Keratinocyte (primary cell): ENCODE results near the gene ALG3. TPM values are rescaled to one million over a fixed set of nuclear protein-coding genes. Genes with fewer than 3 reads are reported as not detected.

Source experiments
- DNase-seq: peaks from one replicate; pipeline ENCODE4 v3.0.0-alpha.2; 2011; ENCODE audit warnings: low read depth, missing footprints, low spot score
- FAIRE-seq: peaks from 2 replicates; lab custom pipeline; 2011; peaks lifted over from hg19 to GRCh38; lab: Jason Lieb, UNC
- H2AFZ ChIP-seq: 2 replicates; pipeline ENCODE4 v1.6.0; 2012; ENCODE audit warnings: low read length, control low read depth, inconsistent platforms; ENCODE audit not compliant: control insufficient read depth
- H3K27ac ChIP-seq: 2 replicates; pipeline ENCODE4 v1.5.1; 2011; ENCODE audit warnings: low read length; ENCODE audit not compliant: control insufficient read depth, insufficient read depth
- H3K27me3 ChIP-seq: 3 replicates; pipeline ENCODE4 v1.6.0; 2011; ENCODE audit warnings: low read length; ENCODE audit not compliant: control insufficient read depth, insufficient read depth; ENCODE audit errors: extremely low read depth
- H3K36me3 ChIP-seq, 2 experiments: 2 replicates in 1 of 2; 3 replicates in 1 of 2; pipeline ENCODE4 v1.5.1; 2011; ENCODE audit warnings: low read length in 2 of 2, mild to moderate bottlenecking in 1 of 2; ENCODE audit not compliant: control insufficient read depth in 2 of 2, insufficient read depth in 2 of 2; ENCODE audit errors: extremely low read depth in 1 of 2
- H3K4me1 ChIP-seq: 3 replicates; pipeline ENCODE4 v1.5.1; 2011; ENCODE audit warnings: low read length; ENCODE audit not compliant: control insufficient read depth, insufficient read depth; ENCODE audit errors: extremely low read depth
- H3K4me2 ChIP-seq: 3 replicates; pipeline ENCODE4 v1.6.0; 2011; ENCODE audit warnings: low read depth, low read length; ENCODE audit not compliant: control insufficient read depth, insufficient read depth; ENCODE audit errors: extremely low read depth
- H3K4me3 ChIP-seq, 3 experiments: fragments of 200-600 bp in 1 of 3; sonication (generic) in 1 of 3; 2 replicates in 2 of 3; 3 replicates in 1 of 3; pipeline ENCODE4 v1.5.1; 2011 to 2016; ENCODE audit warnings: low read length in 3 of 3, mild to moderate bottlenecking in 3 of 3, control low read depth in 2 of 3, inconsistent platforms in 1 of 3, low read depth in 1 of 3, mixed read lengths in 1 of 3, mixed run types in 1 of 3, moderate library complexity in 1 of 3; ENCODE audit not compliant: control insufficient read depth in 2 of 3, insufficient read depth in 2 of 3; ENCODE audit errors: extremely low read depth in 1 of 3
- H3K79me2 ChIP-seq: 2 replicates; pipeline ENCODE4 v1.6.0; 2012; ENCODE audit warnings: low read length; ENCODE audit not compliant: control insufficient read depth, insufficient read depth
- H3K9ac ChIP-seq: 3 replicates; pipeline ENCODE4 v1.6.0; 2011; ENCODE audit warnings: low read length; ENCODE audit not compliant: control insufficient read depth, insufficient read depth; ENCODE audit errors: extremely low read depth
- H3K9me1 ChIP-seq: 3 replicates; pipeline ENCODE4 v1.6.0; 2011; ENCODE audit warnings: low read length; ENCODE audit not compliant: control insufficient read depth, insufficient read depth; ENCODE audit errors: extremely low read depth
- H3K9me3 ChIP-seq: 2 replicates; pipeline ENCODE4 v1.5.1; 2012; ENCODE audit warnings: low read depth, low read length; ENCODE audit not compliant: control insufficient read depth
- H4K20me1 ChIP-seq: 3 replicates; pipeline ENCODE4 v1.6.0; 2011; ENCODE audit warnings: low read length; ENCODE audit not compliant: control insufficient read depth, insufficient read depth; ENCODE audit errors: extremely low read depth
- EZH2 ChIP-seq: IDR thresholded peaks from one replicate; pipeline ENCODE4 v1.6.1; 2012; ENCODE audit warnings: inconsistent platforms, mild to moderate bottlenecking, low read length, moderate library complexity
- dilution Hi-C: fragments of 300-500 bp; cut with MboI; formaldehyde crosslinking; loops from one replicate; pipeline ENCODE4 v1.7.0; 2020; ENCODE audit warnings: low sequenced_read_pairs; ENCODE audit not compliant: extremely low pct_ligation_motif_present
- polyA plus RNA-seq, 5 experiments: library from polyadenylated mRNA; depleted of rRNA in 3 of 5; stranded (reverse) in 3 of 5; stranded (forward) in 1 of 5; unstranded in 1 of 5; fragments of >200 nt; gene quantifications; 1 replicate in 1 of 5; 2 replicates in 3 of 5; 3 replicates in 1 of 5; pipeline versions ENCODE4 v1.2.1 to v1.2.3, GENCODE V29; 2011 to 2012; ENCODE audit warnings: missing spikeins in 2 of 5, low read depth in 1 of 5, low replicate concordance in 1 of 5
- TF ChIP-seq, protein P1 (sequence below), 3 experiments: IDR thresholded peaks in 1 of 3; conservative IDR thresholded peaks in 1 of 3; optimal IDR thresholded peaks in 1 of 3; 2 replicates in 2 of 3; 3 replicates in 1 of 3; pipeline versions ENCODE3 to v1.5.1; 2011; ENCODE audit warnings: low read length in 3 of 3, mild to moderate bottlenecking in 3 of 3, moderate library complexity in 2 of 3, control low read depth in 1 of 3, inconsistent platforms in 1 of 3; ENCODE audit not compliant: insufficient read depth in 2 of 3; ENCODE audit errors: extremely low read depth in 1 of 3

Gene ALG3
- polyA plus RNA-seq, 1 donor (not counting 4 experiments of a cell fraction or from before 2014, with no cell fraction given), result 48.2 TPM

DNA sequence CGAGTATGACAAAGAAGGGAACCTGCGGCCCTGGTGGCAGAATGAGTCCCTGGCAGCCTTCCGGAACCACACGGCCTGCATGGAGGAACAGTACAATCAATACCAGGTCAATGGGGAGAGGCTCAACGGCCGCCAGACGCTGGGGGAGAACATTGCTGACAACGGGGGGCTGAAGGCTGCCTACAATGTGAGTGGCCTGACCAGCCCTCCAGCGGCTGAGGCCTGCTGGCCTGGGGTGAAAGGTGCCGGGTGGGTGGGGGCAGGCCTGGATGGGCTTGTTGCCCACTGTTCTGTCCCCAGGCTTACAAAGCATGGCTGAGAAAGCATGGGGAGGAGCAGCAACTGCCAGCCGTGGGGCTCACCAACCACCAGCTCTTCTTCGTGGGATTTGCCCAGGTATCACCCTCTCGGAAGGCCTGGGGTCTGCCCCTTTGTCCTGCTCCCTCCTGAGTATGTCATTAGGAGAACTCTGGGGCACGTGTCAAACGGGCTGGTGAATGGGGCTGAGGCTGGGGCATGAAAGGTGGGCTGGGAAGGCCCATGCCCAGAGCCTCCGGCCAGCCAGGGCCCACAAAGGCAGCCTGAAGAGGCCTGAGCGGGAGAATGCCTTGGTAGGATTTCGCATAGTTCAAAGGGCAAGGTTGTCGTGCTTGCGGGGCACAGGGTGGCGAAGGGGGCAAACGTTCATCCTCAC is 42.4 kb upstream of the ALG3 start:
- Histone ChIP-seq H3K4me2 (no peak overlapping the region), H3K4me3 (no peak overlapping the region), H3K79me2 (no peaks in the 10 kb centered on the region), H3K27ac (no peak overlapping the region), H3K9me3 (no peaks in the 10 kb centered on the region), H3K9me1 (no peaks in the 10 kb centered on the region), H3K9ac (no peak overlapping the region), H3K27me3 (no peaks in the 10 kb centered on the region), H3K36me3 (no peaks in the 10 kb centered on the region), H4K20me1 (no peaks in the 10 kb centered on the region), H3K4me1 (no peaks in the 10 kb centered on the region), H2AFZ (no peak overlapping the region)
- no peak for DNase-seq
- no peak for FAIRE-seq
- dilution Hi-C loops, result no loop called here
- no peak for TF ChIP-seq EZH2
- TF ChIP-seq, protein P1, sequence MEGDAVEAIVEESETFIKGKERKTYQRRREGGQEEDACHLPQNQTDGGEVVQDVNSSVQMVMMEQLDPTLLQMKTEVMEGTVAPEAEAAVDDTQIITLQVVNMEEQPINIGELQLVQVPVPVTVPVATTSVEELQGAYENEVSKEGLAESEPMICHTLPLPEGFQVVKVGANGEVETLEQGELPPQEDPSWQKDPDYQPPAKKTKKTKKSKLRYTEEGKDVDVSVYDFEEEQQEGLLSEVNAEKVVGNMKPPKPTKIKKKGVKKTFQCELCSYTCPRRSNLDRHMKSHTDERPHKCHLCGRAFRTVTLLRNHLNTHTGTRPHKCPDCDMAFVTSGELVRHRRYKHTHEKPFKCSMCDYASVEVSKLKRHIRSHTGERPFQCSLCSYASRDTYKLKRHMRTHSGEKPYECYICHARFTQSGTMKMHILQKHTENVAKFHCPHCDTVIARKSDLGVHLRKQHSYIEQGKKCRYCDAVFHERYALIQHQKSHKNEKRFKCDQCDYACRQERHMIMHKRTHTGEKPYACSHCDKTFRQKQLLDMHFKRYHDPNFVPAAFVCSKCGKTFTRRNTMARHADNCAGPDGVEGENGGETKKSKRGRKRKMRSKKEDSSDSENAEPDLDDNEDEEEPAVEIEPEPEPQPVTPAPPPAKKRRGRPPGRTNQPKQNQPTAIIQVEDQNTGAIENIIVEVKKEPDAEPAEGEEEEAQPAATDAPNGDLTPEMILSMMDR (optimal IDR thresholded peaks at IDR 0.05 in 1 of 3, IDR thresholded peaks at IDR 0.05 in 1 of 3, conservative IDR thresholded peaks at IDR 0.05 in 1 of 3; ENCODE audit: extremely low read depth in 1 of 3, insufficient read depth in 2 of 3, low read length in 3 of 3), result no peak

DNA sequence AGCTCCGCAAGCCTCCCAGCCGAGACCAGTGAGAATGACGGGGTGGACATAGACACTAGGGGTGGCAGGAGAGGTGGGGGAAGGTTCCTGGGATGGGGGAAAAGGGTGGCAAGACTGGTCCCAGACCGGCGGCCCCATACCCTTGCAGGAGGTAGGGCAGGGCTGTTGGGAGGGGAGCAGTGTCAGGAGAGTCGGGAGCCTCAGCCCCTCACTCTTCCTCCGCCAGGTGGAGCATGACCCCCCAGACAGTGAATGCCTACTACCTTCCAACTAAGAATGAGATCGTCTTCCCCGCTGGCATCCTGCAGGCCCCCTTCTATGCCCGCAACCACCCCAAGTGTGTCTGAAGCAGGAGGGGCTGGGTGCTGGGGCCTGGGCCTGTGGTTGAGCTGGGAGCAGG is 41.6 kb upstream of the ALG3 start:
- no peak for DNase-seq
- TF ChIP-seq, protein P1 (optimal IDR thresholded peaks at IDR 0.05 in 1 of 3, IDR thresholded peaks at IDR 0.05 in 1 of 3, conservative IDR thresholded peaks at IDR 0.05 in 1 of 3; ENCODE audit: extremely low read depth in 1 of 3, insufficient read depth in 2 of 3, low read length in 3 of 3), result no peak
- TF ChIP-seq EZH2, result no peak
- Histone ChIP-seq H3K27me3 (no peaks in the 10 kb centered on the region), H3K4me3 (no peak overlapping the region), H3K79me2 (no peaks in the 10 kb centered on the region), H3K4me1 (no peaks in the 10 kb centered on the region), H3K4me2 (no peak overlapping the region), H4K20me1 (no peaks in the 10 kb centered on the region), H3K9me1 (no peaks in the 10 kb centered on the region), H3K9ac (no peak overlapping the region), H3K36me3 (no peaks in the 10 kb centered on the region), H2AFZ (no peak overlapping the region), H3K9me3 (no peaks in the 10 kb centered on the region), H3K27ac (no peak overlapping the region)
- no peak for FAIRE-seq
- dilution Hi-C loops, result no loop called here
